KMS-11 (cell line): ENCODE data around the gene PMM2.

Source experiments
- H2AFZ ChIP-seq: fragments of 200-600 bp; sonication (generic); 2 replicates; pipeline ENCODE4 v1.6.1; 2016; ENCODE audit warnings: antibody characterized with exemption, mixed run types, low read depth
- H3K27ac ChIP-seq: fragments of 200-600 bp; sonication (generic); 2 replicates; pipeline ENCODE4 v1.6.1; 2016; ENCODE audit warnings: mild to moderate bottlenecking, mixed run types
- H3K27me3 ChIP-seq: fragments of 200-600 bp; sonication (generic); 2 replicates; pipeline ENCODE4 v1.6.1; 2017; ENCODE audit warnings: mild to moderate bottlenecking, low read depth, mixed run types, moderate library complexity; ENCODE audit not compliant: insufficient read depth
- H3K36me3 ChIP-seq: fragments of 200-600 bp; sonication (generic); 2 replicates; pipeline ENCODE4 v1.6.1; 2017; ENCODE audit warnings: mild to moderate bottlenecking, mixed run types; ENCODE audit not compliant: insufficient read depth
- H3K4me1 ChIP-seq: fragments of 200-600 bp; sonication (generic); 2 replicates; pipeline ENCODE4 v1.6.1; 2016; ENCODE audit warnings: mild to moderate bottlenecking, low read depth, mixed run types; ENCODE audit not compliant: poor library complexity, severe bottlenecking
- H3K4me2 ChIP-seq: fragments of 200-600 bp; sonication (generic); 2 replicates; pipeline ENCODE4 v1.7.0; 2016; ENCODE audit warnings: mild to moderate bottlenecking, mixed run types
- H3K4me3 ChIP-seq: fragments of 200-600 bp; sonication (generic); IDR thresholded peaks from 2 replicates; pipeline ENCODE4 v1.6.1; 2017; ENCODE audit warnings: low read depth, low read length, mixed read lengths; ENCODE audit not compliant: insufficient read depth
- H3K79me2 ChIP-seq: fragments of 200-600 bp; sonication (generic); 2 replicates; pipeline ENCODE4 v1.6.1; 2016; ENCODE audit warnings: low read depth, mixed run types; ENCODE audit not compliant: insufficient read depth
- H3K9ac ChIP-seq: fragments of 200-600 bp; sonication (generic); 2 replicates; pipeline ENCODE4 v1.6.1; 2016; ENCODE audit warnings: mild to moderate bottlenecking, mixed run types
- H4K20me1 ChIP-seq: fragments of 200-600 bp; sonication (generic); 2 replicates; pipeline ENCODE4 v1.6.1; 2016; ENCODE audit warnings: mild to moderate bottlenecking, mixed run types; ENCODE audit not compliant: insufficient read depth
- TF ChIP-seq, protein P1 (sequence below): fragments of 200-600 bp; sonication (generic); conservative IDR thresholded peaks from 2 replicates; pipeline ENCODE4 v1.6.1; 2017; ENCODE audit warnings: low read depth, mild to moderate bottlenecking, antibody characterized with exemption, low read length, moderate library complexity, mixed read lengths

Gene PMM2

DNA sequence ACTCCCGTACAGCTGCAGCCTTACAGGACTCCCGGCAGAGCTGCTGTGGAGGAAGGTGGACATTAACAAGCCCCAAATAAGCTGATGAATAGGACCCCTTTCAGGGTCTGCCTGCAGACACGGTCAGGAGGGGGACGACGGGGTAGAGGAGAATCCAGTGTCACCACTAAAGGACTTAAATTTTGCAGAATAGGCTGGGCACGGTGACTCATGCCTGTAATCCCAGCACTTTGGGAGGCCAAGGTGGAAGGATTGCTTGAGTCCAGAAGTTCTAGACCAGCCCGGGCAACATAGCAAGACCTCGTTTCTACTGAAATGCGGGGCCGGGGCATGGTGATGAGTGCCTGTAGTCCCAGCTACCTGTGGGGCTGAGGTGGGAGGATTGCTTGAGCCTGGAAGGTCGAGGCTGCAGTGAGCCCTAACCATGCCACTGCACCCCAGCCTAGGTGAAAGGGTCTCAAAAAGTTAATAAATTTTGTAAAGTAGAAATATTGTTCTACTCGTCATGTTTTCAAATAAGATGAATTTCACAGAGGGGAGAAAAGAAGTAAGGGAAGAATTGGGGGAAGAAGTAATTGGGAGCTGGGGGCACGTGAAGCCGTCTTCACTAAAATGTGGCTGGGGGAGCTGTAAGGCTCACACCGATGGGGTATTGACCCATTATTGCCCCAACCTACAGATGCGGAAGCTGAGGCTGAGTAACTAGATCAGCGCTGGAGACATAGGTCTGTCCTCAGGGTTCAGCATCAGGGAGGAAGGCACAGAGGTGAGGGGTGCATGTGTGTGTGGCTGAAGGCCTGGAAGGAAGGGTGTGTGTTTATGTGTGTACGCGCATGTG, 89.2 kb downstream of the PMM2 start:
- no peak overlapping the region for H3K4me2 ChIP-seq
- peaks cover 3% of the 10 kb centered on the region; the same call in 1 of the 2 replicates for H4K20me1 ChIP-seq
- TF ChIP-seq, protein P1, sequence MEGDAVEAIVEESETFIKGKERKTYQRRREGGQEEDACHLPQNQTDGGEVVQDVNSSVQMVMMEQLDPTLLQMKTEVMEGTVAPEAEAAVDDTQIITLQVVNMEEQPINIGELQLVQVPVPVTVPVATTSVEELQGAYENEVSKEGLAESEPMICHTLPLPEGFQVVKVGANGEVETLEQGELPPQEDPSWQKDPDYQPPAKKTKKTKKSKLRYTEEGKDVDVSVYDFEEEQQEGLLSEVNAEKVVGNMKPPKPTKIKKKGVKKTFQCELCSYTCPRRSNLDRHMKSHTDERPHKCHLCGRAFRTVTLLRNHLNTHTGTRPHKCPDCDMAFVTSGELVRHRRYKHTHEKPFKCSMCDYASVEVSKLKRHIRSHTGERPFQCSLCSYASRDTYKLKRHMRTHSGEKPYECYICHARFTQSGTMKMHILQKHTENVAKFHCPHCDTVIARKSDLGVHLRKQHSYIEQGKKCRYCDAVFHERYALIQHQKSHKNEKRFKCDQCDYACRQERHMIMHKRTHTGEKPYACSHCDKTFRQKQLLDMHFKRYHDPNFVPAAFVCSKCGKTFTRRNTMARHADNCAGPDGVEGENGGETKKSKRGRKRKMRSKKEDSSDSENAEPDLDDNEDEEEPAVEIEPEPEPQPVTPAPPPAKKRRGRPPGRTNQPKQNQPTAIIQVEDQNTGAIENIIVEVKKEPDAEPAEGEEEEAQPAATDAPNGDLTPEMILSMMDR: no peak
- no peak overlapping the region for H3K4me3 ChIP-seq
- peaks cover 27% of the 10 kb centered on the region for H3K4me1 ChIP-seq
- H3K36me3 ChIP-seq: peaks cover 4% of the 10 kb centered on the region; the same call in 1 of the 2 replicates
- no peak overlapping the region for H2AFZ ChIP-seq
- H3K9ac ChIP-seq: no peak overlapping the region
- H3K27ac ChIP-seq: no peak overlapping the region
- no peaks in the 10 kb centered on the region for H3K79me2 ChIP-seq
- no peaks in the 10 kb centered on the region; the same call in 1 of the 2 replicates for H3K27me3 ChIP-seq

- Histone ChIP-seq H3K27me3 (no peaks in the 10 kb centered on the region; the same call in 1 of the 2 replicates), H3K9ac (no peak overlapping the region), H3K79me2 (no peaks in the 10 kb centered on the region), H3K4me1 (peaks cover 27% of the 10 kb centered on the region), H3K4me2 (no peak overlapping the region), H2AFZ (no peak overlapping the region), H3K4me3 (no peak overlapping the region), H3K36me3 (peaks cover 4% of the 10 kb centered on the region; the same call in 1 of the 2 replicates), H4K20me1 (peaks cover 3% of the 10 kb centered on the region; the same call in 1 of the 2 replicates), H3K27ac (no peak overlapping the region)
- TF ChIP-seq, protein P1: no peak
Measured at GRCh38 chr16:8887431-8887765, 89.8 kb downstream of the PMM2 start.

GRCh38 chr16:8887952-8888560, 90.4 kb downstream of the PMM2 start:
- no peak overlapping the region for H3K4me3 ChIP-seq
- H3K27ac ChIP-seq: no peak overlapping the region
- H3K27me3 ChIP-seq: no peaks in the 10 kb centered on the region; the same call in 1 of the 2 replicates
- no peak overlapping the region for H3K9ac ChIP-seq
- H3K79me2 ChIP-seq: no peaks in the 10 kb centered on the region
- peaks cover 4% of the 10 kb centered on the region; the same call in 1 of the 2 replicates for H3K36me3 ChIP-seq
- TF ChIP-seq, protein P1: no peak
- H2AFZ ChIP-seq: no peak overlapping the region
- no peak overlapping the region for H3K4me2 ChIP-seq
- peaks cover 27% of the 10 kb centered on the region for H3K4me1 ChIP-seq
- peaks cover 4% of the 10 kb centered on the region; the same call in 1 of the 2 replicates for H4K20me1 ChIP-seq

GRCh38 chr16:8888951-8889892, 91.6 kb downstream of the PMM2 start:
- Histone ChIP-seq H3K4me2 (no peak overlapping the region), H3K27ac (no peak overlapping the region), H2AFZ (no peak overlapping the region), H3K9ac (no peak overlapping the region), H3K4me3 (no peak overlapping the region), H3K36me3 (peaks cover 4% of the 10 kb centered on the region; the same call in 1 of the 2 replicates), H3K79me2 (no peaks in the 10 kb centered on the region), H3K4me1 (peaks cover 24% of the 10 kb centered on the region), H4K20me1 (peaks cover 6% of the 10 kb centered on the region; the same call in 1 of the 2 replicates), H3K27me3 (no peaks in the 10 kb centered on the region; the same call in 1 of the 2 replicates)
- TF ChIP-seq, protein P1: no peak
